LoVo (cell line): ENCODE results near the gene SUSD2.
"Not testable (repeated sequence)": the region's sequence is repeated elsewhere in the genome, so short reads cannot be mapped to it uniquely, and the experiment has no call there.

Experiments
- DNase-seq: peaks from one replicate; pipeline ENCODE4 v3.0.0-alpha.2; 2016; ENCODE audit warnings: low spot score

Gene SUSD2

DNA sequence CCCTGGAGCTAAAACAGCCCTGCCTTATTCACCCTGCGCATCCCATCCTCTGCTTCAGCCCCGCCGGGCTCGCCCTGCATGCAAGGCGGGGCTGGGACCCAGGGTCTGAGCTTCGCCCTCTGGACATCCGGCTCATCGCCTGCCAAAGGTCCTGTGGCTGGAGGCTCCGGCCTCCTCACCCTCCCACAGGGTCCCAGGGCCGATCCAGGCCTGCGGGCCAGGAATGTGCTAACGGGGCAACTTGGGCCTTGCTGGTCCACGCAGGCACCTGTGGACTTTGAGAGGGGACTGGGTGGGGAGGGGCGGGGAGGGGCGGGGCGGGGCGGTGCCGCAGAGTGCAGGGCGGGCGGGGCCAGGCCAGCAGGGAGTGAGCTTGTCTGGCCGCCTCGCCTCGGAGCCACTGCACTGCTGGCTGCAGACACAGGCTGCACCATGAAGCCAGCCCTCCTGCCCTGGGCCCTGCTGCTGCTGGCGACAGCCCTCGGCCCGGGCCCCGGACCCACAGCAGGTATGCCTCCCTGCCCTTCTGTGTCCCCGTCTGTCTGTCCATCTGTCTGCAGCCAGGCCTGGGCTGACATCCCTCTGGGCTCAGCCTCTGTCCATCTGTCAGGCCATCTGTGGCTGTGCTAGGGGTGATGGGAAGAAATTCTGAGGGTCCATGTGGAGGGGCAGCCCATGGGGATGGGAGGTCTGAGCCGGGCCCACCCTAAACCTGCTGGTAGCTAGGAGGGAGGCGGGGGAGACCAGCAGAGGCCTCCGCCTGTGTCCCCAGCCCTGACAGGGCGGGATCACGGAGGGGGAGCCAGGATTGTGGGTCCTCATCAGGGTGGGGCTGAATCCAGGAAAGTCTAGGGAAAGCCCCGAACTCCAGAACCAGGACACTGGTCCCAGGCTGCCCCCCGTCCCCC, at the start of gene SUSD2:
Gene SUSD2, plus strand, starts transcription at position 400 of the 908 bp plus-strand sequence. Its CDS starts 33 bp downstream, at position 433.
- DNase-seq = no peak

- DNase-seq = no peak
Measured at GRCh38 chr22:24133187-24133965, 47.9 kb upstream of the SUSD2 start.

DNA sequence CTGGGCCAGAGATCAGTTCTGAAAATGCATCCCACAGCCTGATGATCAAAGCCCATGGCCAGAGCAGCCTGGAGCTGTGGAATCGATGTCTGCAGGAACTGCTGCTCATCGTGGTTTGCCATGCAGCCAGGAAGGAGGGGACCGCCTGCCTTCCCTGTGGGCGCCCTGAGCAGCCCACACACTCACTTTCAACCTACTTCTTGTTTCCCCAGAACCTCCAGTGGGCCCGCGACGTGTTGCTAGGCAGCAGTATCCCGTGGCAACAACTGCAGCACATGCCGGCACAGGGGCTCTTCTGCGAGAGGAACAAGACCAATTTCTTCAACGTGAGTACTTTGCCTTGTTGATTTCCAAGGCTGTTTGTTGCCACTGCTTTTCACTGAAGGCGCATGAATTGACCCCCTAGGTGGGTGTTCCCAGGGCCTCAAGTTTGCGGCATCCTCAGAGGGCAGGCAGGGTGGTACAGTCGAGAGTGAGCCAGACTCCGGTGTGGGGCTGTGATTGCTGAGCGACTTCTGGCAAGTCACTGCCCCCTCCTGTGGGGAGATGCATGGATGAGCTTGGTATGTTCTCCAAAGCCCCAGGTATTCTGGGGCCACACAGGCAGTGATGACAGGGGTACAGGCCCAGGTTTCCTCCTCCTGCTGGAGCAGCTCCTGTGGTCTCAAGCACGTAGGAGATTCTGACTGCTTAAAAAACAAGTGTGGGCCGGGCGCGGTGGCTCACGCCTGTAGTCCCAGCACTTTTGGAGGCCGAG, 47.0 kb upstream of the SUSD2 start:
- no peak for DNase-seq

DNA sequence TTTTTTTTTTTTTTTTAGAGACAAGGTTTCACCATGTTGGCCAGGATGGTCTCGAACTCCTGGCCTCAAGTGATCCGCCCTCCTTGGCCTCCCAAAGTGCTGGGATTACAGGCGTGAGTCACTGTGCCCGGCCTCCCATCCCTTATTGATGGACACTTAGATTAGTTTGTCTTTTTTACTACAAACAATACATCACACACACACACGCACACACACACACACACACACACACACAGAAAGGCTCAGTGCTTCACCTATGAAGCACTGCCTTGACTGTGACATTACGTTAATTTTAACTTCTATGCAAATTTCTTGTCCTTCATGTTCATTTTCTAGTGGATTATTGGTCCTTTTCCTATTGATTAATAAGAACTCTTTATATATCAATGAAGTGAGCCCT, 44.8 kb upstream of the SUSD2 start:
- not testable (repeated sequence) for DNase-seq

DNA sequence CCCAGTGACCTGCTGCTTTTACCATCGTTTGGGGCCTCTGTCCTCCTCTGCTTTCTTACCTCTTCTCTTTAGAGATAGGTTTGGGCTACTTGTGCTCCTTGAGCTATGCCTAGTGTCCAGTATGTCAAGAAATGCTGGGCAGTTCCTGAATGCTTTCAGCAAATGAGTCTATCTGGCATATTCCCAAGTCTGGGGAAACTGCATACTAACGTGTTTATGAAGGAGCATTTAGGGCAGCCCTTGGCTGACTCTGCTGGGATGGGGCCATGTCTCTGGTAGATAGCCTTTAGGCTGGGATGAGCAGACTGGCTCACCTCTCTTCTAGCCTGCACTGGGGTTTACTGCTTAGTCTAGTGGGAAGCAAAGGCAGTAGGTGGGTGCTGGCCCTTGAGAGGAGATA, 43.7 kb upstream of the SUSD2 start:
- no peak for DNase-seq

DNA sequence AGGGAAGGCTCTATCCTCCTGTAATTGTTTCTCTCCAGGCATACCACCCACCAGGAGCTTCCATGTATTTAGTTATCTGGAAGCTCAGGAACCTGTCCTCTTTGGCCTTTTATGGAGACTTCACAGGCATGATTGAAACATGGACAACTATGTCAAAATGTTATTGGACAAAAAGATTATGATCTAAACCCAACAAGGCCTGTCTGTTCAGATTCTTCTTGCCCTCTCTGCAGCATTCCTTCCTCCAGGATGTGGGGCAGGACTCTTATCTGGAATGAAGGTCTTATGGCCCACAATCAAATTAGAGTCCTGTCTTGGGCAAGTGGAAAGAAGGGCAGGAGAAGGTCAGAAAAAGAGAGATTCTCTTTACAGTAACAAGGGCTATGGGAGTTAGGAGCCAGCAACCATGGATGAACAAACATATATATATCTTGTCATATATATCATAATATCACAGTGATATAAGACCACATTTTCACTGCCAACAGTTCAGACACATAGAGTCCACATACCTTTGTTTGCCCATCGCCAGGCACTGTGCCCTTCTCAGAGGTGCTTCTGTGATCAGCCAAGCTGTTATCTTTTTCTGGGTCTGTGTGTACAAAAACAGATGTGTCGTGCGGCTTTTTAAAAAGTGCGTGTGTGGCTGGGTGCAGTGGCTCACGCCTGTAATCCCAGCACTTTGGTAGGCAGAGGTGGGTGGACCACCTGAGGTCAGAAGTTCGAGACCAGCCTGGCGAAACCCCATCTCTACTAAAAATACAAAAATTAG, 42.5 kb upstream of the SUSD2 start:
- no peak for DNase-seq

DNA sequence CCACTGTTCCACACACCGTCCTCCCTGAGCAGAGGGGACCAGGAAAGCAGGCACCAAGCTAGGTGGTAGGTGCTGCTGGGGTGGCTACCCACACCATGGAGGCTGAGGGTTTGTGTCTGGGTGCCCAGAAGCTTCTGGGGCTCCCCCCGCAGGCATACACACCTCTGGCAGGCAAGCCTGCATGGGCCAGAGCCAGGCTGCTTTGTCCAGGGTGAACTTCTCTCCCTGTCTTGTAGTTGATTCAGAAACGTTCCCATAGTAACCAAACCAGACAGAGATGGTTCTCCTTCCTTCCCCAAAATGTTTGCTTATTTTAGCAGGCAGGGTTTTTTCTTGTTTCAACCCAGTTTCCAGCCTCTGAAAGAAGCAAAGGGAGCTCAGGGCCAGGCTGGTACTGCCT, 40.9 kb upstream of the SUSD2 start:
- DNase-seq = no peak

- no peak for DNase-seq
Measured at GRCh38 chr22:24141586-24141985, 39.7 kb upstream of the SUSD2 start.

DNA sequence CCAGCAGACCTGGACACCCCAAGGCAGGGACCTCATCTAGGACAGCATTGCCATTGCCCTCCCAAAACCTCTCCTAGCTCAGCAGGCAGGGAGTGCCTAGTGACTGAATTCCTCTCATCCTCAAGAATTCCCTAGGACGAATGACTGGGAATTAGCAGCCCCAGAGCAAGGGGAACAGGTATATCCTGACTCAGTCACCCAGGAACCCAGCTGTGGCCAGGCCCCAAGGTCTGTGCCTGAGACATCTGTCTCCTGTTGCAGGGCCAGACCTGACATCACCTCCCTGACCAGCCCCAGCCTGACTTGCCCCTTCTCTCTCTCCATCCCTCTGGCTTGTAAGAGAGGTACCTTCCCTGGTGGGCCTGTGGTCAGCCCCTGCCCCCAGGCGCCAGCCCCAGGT, 39.0 kb upstream of the SUSD2 start:
- DNase-seq = no peak

DNA sequence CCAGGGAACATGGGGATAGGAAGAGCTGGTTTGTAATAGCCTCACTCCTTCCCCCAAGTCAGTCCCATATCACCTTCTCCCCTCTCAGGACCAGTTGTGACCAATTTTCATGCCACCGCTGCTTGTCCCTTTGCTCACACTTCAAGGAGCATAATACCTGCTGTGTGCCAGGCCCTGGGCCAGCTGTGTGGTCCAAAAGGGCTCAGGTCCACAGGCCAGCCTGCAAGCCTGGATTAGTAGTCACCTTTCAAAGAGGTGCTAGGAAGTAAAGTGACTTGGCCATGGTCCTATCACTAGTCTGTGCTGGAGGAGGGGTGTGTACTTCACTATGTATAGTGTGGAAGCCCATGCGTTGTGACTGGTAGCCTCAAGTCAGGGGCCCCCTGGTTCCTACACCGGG, 38.5 kb upstream of the SUSD2 start:
- no peak for DNase-seq

GRCh38 chr22:24144056-24144777, 37.1 kb upstream of the SUSD2 start:
- DNase-seq = no peak

- DNase-seq = no peak
Measured at GRCh38 chr22:24144778-24145085, 36.6 kb upstream of the SUSD2 start.

DNA sequence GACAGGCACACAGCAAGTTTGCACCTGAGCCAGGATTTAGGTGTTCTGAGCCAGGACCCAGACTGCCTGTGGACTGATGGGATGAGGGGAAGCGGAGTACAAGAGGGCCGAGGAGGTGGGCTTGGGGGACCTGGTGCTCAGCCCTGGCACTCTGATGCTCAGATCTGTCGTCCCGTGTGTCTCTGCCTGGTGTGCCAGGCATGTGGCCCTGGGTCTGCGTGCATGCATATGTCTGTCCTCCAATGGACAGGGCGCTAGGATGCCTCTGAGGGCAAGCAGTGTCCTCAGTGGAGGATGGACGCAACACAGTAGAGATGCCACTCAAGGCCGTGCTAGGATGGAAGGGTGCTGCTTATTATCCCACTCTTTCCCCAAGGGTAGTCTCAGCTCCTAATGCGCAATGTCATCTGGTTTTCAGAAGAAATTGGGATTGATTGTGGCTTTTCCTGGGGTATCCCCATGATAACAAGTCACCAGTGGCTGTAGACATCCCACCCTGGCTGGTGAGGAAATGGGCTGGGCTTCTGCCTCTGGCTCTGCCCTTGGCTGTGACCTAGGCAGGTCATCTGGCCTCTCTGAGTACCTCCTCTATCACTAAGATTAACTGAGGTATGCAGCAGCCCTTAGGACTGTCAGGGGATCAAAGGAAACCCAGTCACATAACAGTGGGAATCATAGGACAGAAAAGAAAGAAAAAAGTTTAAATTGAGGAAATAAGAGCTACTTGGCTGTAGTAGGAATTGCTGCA, 35.7 kb upstream of the SUSD2 start:
- DNase-seq = no peak

DNA sequence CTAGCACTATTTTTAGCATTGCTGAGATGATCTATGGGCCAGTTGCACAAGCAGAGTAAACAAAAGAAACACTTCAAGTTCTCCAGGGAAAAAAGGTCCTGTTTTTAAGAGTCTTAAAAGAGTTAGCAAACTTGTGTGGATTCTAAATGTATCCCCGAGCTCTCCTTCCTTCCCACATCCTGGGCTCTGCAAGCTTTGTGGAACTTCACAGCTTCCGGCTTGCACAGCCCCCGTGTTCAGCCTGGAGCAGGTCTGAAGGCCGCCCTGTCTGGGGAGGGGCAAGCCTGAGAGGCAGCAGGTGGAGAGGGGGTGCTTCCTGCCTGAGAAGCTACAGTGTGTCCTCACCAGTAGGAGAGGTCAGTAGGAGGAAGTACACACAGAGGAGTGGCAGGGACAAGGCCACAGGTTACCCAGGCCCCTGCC, 35.1 kb upstream of the SUSD2 start:
- no peak for DNase-seq

DNA sequence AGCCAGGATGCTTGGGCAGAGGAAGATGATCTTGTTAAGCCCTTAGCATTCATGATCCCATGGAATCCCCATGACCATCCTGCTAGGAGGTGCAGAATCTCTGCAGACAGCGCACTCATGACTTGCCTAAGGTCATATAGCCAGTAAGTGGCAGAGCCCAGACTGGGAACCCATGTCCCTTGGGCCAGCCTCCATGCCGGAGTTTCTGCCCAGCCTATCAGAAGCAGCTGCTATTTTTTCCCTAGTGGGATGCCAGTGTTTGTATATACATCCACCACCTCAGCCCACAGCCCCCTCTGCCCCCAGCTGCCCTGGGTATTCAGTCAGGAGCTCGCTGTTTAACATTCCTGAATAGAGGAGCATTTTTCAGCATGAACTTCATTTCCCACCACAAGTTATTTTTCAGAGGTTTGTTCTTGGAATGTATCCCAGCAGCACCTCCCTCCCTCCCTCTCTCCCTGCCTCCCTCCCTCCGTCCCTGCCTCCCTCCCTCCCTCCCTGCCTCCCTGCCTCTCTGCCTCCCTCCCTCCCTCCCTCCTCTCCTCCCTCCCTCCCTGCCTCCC, 34.4 kb upstream of the SUSD2 start:
- no peak for DNase-seq

DNA sequence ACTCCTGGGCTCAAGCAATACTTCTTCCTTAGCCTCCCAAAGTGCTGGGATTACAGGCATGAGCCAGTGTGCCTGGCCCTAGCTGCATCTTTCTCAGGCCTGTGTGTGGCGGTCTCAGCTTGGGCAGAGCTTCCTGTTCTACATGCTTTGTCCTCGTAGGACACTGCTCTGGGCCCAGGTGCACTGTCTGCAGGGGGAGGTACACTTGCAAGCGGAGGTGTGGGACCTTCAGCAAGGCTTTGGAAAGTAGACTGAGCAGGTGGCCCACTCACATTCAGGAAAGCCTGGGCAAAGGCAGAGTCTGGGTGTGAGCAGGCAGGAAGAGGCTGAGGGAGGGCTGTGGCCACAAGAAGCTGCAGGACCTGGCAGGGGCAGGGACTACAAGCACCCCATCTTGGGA, 33.6 kb upstream of the SUSD2 start:
- no peak for DNase-seq

GRCh38 chr22:24148266-24149197, 32.8 kb upstream of the SUSD2 start:
- DNase-seq = no peak

- DNase-seq = no peak
Measured at GRCh38 chr22:24149198-24149590, 32.1 kb upstream of the SUSD2 start.

GRCh38 chr22:24153353-24153752, 27.9 kb upstream of the SUSD2 start:
- no peak for DNase-seq
